IMR-90 (cell line): ENCODE measurements around the gene MTIF2. TPM values are rescaled to one million over a fixed set of nuclear protein-coding genes. Genes with fewer than 3 reads are reported as not detected.

ENCODE experiments used
- ATAC-seq: fragments of 200-7000 bp; cut with Tn5 transposase; 2 replicates; pipeline ENCODE4 v1.9.1; 2020; ENCODE audit warnings: low read depth, mild to moderate bottlenecking, moderate library complexity
- BruUV-seq: library from RNA; stranded (reverse); fragments of 400-500 nt; replicated peaks from 2 replicates; lab custom pipeline; 2021; lab: Mats Ljungman, UMichigan
- CTCF ChIA-PET: fragments of 300-600 bp; formaldehyde crosslinking; extraction: SDS; loops from one replicate; lab custom pipeline; 2021; ENCODE audit warnings: antibody characterized with exemption; lab: Yijun Ruan, JAX
- POLR2A ChIA-PET: fragments of 300-600 bp; sonication (Branson Sonifier 250); formaldehyde crosslinking; loops from one replicate; lab custom pipeline; 2022; ENCODE audit warnings: antibody characterized with exemption; ENCODE audit not compliant: unreplicated experiment; lab: Charles Lee
- DNase-seq: peaks from one replicate; pipeline ENCODE4 v3.0.0; 2013
- H2AFZ ChIP-seq: replicated peaks from 2 replicates; pipeline ENCODE3; 2013; ENCODE audit warnings: low read length, mild to moderate bottlenecking; ENCODE audit not compliant: poor library complexity
- H2AK5ac ChIP-seq: 2 replicates; pipeline ENCODE4 v1.6.1; 2013; ENCODE audit warnings: low read depth, low read length, inconsistent platforms
- H2AK9ac ChIP-seq: replicated peaks from 2 replicates; pipeline ENCODE3; 2013; ENCODE audit warnings: mild to moderate bottlenecking, low read depth, low read length, moderate library complexity; ENCODE audit not compliant: poor library complexity
- H2BK120ac ChIP-seq: 2 replicates; pipeline ENCODE4 v1.6.1; 2013; ENCODE audit warnings: low read depth, low read length, inconsistent platforms
- H2BK15ac ChIP-seq: 3 replicates; pipeline ENCODE4 v1.6.1; 2013; ENCODE audit warnings: low read depth, low read length, inconsistent platforms
- H2BK20ac ChIP-seq: 2 replicates; pipeline ENCODE4 v1.6.1; 2013; ENCODE audit warnings: low read depth, mild to moderate bottlenecking, inconsistent platforms, low read length, moderate library complexity
- H2BK5ac ChIP-seq: 2 replicates; pipeline ENCODE4 v1.6.1; 2013; ENCODE audit warnings: mild to moderate bottlenecking, low read depth, low read length, inconsistent platforms; ENCODE audit not compliant: poor library complexity, severe bottlenecking
- H3K14ac ChIP-seq: replicated peaks from 2 replicates; pipeline ENCODE4 v1.6.1; 2013; ENCODE audit warnings: low read depth, low read length, inconsistent platforms
- H3K18ac ChIP-seq: 2 replicates; pipeline ENCODE4 v1.6.1; 2013; ENCODE audit warnings: low read depth, low read length, control low read depth
- H3K23ac ChIP-seq: 2 replicates; pipeline ENCODE4 v1.6.1; 2013; ENCODE audit warnings: low read depth, low read length, inconsistent platforms
- H3K27ac ChIP-seq: 2 replicates; pipeline ENCODE4 v1.5.1; 2013; ENCODE audit warnings: mild to moderate bottlenecking, control low read depth, low read length; ENCODE audit not compliant: insufficient read depth
- H3K27me3 ChIP-seq: 2 replicates; pipeline ENCODE4 v1.6.1; 2013; ENCODE audit warnings: low read length; ENCODE audit not compliant: control insufficient read depth, insufficient read depth
- H3K36me3 ChIP-seq: 2 replicates; pipeline ENCODE4 v1.6.1; 2013; ENCODE audit warnings: low read length, mixed read lengths; ENCODE audit not compliant: control insufficient read depth, insufficient read depth
- H3K4ac ChIP-seq: 2 replicates; pipeline ENCODE4 v1.6.1; 2013; ENCODE audit warnings: low read depth, low read length, inconsistent platforms
- H3K4me1 ChIP-seq: 2 replicates; pipeline ENCODE4 v1.6.1; 2013; ENCODE audit warnings: low read length, mixed read lengths; ENCODE audit not compliant: control insufficient read depth, insufficient read depth
- H3K4me2 ChIP-seq: 2 replicates; pipeline ENCODE4 v1.6.1; 2013; ENCODE audit warnings: low read depth, mild to moderate bottlenecking, control low read depth, low read length, moderate library complexity
- H3K4me3 ChIP-seq: 2 replicates; pipeline ENCODE4 v1.5.1; 2013; ENCODE audit warnings: low read depth, mild to moderate bottlenecking, control low read depth, low read length, moderate library complexity; ENCODE audit not compliant: insufficient read depth
- H3K56ac ChIP-seq: 2 replicates; pipeline ENCODE4 v1.6.1; 2013; ENCODE audit warnings: low read length, inconsistent platforms; ENCODE audit not compliant: insufficient read depth; ENCODE audit errors: extremely low read depth
- H3K79me1 ChIP-seq, 2 experiments: 2 replicates each; pipeline ENCODE4 v1.6.1; 2013; ENCODE audit warnings: low read length in 2 of 2, inconsistent platforms in 1 of 2, low read depth in 1 of 2
- H3K9ac ChIP-seq: 2 replicates; pipeline ENCODE4 v1.6.1; 2013; ENCODE audit warnings: low read depth, low read length, control low read depth
- H3K9me1 ChIP-seq: 2 replicates; pipeline ENCODE4 v1.6.1; 2013; ENCODE audit warnings: low read length, inconsistent platforms; ENCODE audit not compliant: insufficient read depth
- H3K9me3 ChIP-seq: 2 replicates; pipeline ENCODE4 v1.6.1; 2013; ENCODE audit warnings: low read length; ENCODE audit not compliant: control insufficient read depth, insufficient read depth
- H4K20me1 ChIP-seq: 2 replicates; pipeline ENCODE4 v1.6.1; 2013; ENCODE audit warnings: low read length, inconsistent platforms; ENCODE audit not compliant: insufficient read depth
- H4K5ac ChIP-seq: 2 replicates; pipeline ENCODE4 v1.6.1; 2013; ENCODE audit warnings: mild to moderate bottlenecking, low read depth, low read length, control low read depth
- H4K8ac ChIP-seq, 2 experiments: 2 replicates each; pipeline ENCODE4 v1.6.1; 2013; ENCODE audit warnings: low read depth in 2 of 2, low read length in 2 of 2, control low read depth in 1 of 2, inconsistent platforms in 1 of 2
- H4K91ac ChIP-seq: 2 replicates; pipeline ENCODE4 v1.6.1; 2013; ENCODE audit warnings: low read depth, low read length, inconsistent platforms; ENCODE audit not compliant: insufficient read depth
- FOS ChIP-seq: fragments of 150-350 bp; IDR thresholded peaks from 2 replicates; pipeline ENCODE4 v1.6.1; 2016; ENCODE audit warnings: low read depth, low read length
- MAFK ChIP-seq: IDR thresholded peaks from 2 replicates; pipeline ENCODE4 v1.6.1; 2012; ENCODE audit warnings: low read depth, low read length, improper control_type of control experiment
- WGBS, 2 experiments: methylation state at CpG; one replicate each; pipeline versions ENCODE4 v1.1.5 to v1.1.7; 2013; ENCODE audit warnings: missing lambda C conversion rate in 2 of 2; ENCODE audit not compliant: insufficient read length in 1 of 2; ENCODE audit errors: extremely low coverage in 2 of 2; 5-methylcytosine and 5-hydroxymethylcytosine counted together
- dilution Hi-C: fragments of 300-500 bp; cut with HindIII; formaldehyde crosslinking; loops from one replicate; pipeline ENCODE4 v1.14.3; 2018; ENCODE audit warnings: low sequenced_read_pairs; ENCODE audit not compliant: unreplicated experiment
- in situ Hi-C: fragments of 300-500 bp; cut with MboI; formaldehyde crosslinking; loops from 3 replicates; pipeline ENCODE4 v1.14.3; 2019; ENCODE audit warnings: low sequenced_read_pairs, inconsistent platforms, mixed read lengths
- intact Hi-C: fragments of 100-400 bp; cut with micrococcal nuclease; formaldehyde crosslinking; loops from 2 replicates; pipeline ENCODE4 v1.10.0; 2022
- polyA plus RNA-seq, 3 experiments: library from polyadenylated mRNA; depleted of rRNA; stranded (reverse); fragments of >200 nt; gene quantifications; 2 replicates each; pipeline ENCODE4 v1.2.3, GENCODE V29; 2012; ENCODE audit warnings: low replicate concordance in 1 of 3
- total RNA-seq: library from RNA; depleted of rRNA; stranded (reverse); fragments of >200 nt; gene quantifications from 2 replicates; pipeline ENCODE4 v1.2.3, GENCODE V29; 2012

Gene MTIF2
- total and polyA plus RNA-seq, 2 of the 4 experiments (the other 2 are of a cell fraction), result 10.8 to 22.6 TPM

GRCh38 chr2:55230551-55230950 lies 38.5 kb downstream of the MTIF2 start:
- Histone ChIP-seq H3K27me3 (no peaks in the 10 kb centered on the region), H4K20me1 (peaks cover 20% of the 10 kb centered on the region; the same call in 1 of the 2 replicates), H2AK5ac (no peak overlapping the region), H3K79me1 (peaks cover 27 to 75% of the 10 kb centered on the region in 2 experiments), H2AK9ac (no peak overlapping the region), H3K18ac (no peak overlapping the region), H3K27ac (no peak overlapping the region), H3K36me3 (peaks cover 13% of the 10 kb centered on the region), H3K9ac (no peak overlapping the region), H2BK15ac (no peak overlapping the region), H3K4ac (no peak overlapping the region), H3K4me1 (peaks cover 4% of the 10 kb centered on the region), H4K5ac (no peak overlapping the region), H2BK5ac (no peak overlapping the region), H2AFZ (no peak overlapping the region), H2BK20ac (no peak overlapping the region), H3K9me3 (no peaks in the 10 kb centered on the region), H3K9me1 (no peaks in the 10 kb centered on the region; the same call in 1 of the 2 replicates), H2BK120ac (no peak overlapping the region), H3K4me3 (no peak overlapping the region), H3K23ac (no peak overlapping the region), H3K4me2 (no peak overlapping the region), H3K56ac (no peak overlapping the region), H4K91ac (no peak overlapping the region), H4K8ac (no peak overlapping the region), H3K14ac (no peak overlapping the region)
- ChIA-PET POLR2A (no interaction called here), CTCF (no interaction called here)
- intact Hi-C loops, result loop anchor here (5.0 kb wide), 1 partner anchor 128 kb away; no protein-coding TSS in a partner anchor
- ATAC-seq (no peak), DNase-seq (no peak)
- WGBS, 2 experiments, result 95% methylated on average over 2 of the region's 3 CpGs; no CpG with 5 or more reads in 1 of the 2 experiments
- in situ Hi-C loops, result no loop called here
- TF ChIP-seq FOS, result no peak
- peak; percentile 71 for TF ChIP-seq MAFK
- dilution Hi-C loops, result no loop called here
- no TSS peak for BruUV-seq
